Right hindlimb (tissue), 1 donor: ENCODE measurements around the gene CTTNBP2.

Source experiments
- DNase-seq: peaks from one replicate; pipeline ENCODE4 v3.0.0-alpha.2; 2018

CTTNBP2 gene

DNA sequence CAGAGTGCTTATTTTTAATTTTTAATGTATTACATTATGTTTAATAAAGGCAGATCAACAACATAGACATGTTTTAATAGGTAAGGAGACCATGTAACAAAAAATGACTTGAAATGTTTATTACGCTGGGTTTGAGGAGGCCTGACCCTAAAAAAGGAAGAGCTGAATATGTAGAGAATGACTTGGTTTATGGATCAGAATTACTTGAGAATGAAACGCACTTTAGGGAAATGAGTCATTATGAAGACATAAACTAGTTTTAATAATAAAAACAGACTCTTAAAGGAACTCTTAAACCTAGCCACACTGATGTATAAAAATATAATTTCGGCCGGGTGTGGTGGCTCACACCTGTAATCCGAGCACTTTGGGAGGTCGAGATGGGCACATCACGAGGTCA is 56.5 kb downstream of the CTTNBP2 start:
- no peak for DNase-seq

DNA sequence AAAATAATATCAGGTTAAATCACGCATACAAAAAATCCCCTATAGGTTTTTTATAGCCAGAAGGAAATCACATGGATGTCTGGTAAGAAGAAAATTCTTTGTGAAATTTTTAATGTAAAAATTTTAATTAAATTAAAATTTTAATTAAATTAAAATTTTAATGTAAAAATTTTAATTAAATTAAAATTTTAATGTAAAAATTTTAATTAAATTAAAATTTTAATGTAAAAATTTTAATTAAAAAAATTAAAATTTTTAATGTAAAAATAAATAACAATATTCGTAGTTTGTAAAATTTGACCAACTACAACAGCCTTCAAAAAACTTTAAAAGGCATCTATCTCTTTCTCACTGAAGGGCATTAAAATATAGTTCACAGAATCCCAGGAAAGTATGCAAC is 61.5 kb downstream of the CTTNBP2 start:
- no peak for DNase-seq

DNA sequence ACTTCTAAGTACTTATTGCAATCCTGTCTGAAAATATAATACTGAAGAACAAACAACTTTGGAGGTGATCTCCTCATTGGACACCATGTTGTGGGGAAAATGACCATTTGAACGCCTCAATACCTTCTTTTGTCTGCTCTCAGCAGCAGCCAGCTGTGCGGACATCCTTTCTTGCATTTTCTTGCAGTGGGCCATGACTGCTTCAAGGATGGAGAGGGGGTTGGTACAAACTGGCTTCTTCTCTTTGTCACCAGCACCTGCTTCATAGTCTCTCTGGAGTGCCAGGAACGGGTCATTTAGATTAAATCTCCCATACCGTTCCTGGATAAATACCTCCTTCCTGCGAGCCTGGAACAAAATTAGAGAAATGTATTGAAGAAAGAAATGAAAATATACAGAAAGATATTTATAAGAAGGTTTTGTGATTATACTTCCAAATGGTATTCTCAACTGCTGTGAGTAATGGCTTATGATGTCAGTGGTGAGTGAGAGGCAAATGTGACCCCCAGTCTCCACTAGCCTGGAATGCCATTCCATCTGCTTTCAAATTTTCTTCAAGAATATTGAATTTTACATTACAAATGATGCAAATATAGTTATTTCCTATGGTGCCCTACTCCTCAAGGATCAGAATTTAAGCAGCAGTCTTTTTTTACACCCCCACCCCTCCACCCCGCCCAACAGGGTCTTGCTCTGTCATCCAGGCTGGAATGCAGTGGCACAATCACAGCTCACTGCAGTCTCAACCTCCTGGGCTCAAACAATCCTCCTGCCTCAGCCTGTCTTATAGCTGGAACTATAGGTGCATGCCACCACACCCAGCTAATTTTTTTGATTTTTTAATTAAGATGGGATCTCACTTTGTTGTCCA is 62.4 kb downstream of the CTTNBP2 start:
- no peak for DNase-seq

DNA sequence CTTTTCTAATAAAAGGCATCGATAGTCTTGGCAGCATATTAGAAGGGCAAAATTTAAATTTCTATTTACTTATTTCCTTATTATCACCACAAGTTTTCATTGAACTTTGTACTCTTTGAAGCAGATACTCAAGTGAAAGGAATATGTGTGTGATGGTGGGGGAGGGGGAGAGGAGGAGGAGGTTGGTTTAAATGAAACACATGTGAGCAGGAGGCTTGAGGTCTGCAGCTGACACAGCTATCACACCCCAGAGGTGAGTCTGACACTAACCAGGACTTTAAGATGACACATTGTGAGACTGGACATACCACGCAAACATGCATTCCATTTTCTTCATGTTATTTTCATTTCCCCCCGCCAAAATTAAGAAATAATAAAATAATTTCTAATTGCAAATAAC is 63.3 kb downstream of the CTTNBP2 start:
- DNase-seq, result no peak

DNA sequence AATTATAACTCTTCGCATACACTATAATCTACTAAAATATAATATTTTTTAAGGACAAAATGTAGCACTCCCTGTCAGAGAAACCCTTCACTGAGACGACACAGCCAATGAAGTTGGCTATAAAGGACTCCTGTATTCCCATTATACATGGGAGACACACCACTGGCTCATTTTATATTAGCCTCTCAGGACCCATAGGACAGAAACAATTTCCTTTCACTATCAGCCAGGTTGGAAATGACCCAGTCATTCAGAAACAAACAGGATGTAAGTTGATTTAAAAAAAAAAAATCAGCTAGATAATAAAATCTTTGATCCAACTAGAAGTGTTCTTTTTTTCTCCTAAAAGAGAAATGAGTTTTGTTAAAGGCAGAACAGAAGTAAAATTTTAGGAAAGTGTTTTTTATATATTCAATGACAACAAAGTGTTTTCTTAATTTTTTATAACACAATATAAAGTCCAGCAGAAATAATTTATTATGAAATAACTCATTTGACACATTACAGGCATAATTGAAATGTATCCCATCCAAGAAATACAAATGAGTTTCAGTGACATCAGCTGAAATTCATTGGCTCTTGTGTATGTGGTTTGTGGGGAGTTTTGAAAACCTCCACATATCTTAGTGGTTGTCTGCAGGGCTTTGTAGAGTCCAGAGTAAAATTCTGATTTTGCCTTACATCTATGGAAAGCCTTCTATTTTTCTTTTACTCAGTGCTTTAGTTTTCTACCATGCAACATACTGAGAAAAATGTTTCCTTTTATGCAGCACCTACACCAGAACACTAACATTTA is 64.1 kb downstream of the CTTNBP2 start:
- DNase-seq, result no peak

DNA sequence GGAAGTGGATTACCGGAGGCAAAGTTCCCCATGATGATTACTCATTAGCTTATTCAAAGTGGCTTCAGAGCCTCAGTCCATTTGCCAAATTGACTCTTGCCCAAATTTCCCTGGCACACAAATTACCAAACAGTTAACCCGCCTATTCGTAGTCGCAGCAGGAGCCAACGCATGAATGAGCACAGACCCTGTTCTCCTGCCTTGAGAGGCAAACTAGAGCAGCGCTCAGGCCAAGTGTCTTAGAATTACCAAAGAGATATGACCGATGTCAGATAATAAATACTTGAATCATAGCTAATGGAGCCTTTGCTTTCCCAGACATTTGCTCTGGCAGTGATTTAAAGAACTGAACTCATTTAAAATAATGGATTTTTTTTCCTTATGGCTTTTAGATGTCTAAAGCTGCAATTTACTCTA is 64.9 kb downstream of the CTTNBP2 start:
- DNase-seq, result peak; percentile 49

DNA sequence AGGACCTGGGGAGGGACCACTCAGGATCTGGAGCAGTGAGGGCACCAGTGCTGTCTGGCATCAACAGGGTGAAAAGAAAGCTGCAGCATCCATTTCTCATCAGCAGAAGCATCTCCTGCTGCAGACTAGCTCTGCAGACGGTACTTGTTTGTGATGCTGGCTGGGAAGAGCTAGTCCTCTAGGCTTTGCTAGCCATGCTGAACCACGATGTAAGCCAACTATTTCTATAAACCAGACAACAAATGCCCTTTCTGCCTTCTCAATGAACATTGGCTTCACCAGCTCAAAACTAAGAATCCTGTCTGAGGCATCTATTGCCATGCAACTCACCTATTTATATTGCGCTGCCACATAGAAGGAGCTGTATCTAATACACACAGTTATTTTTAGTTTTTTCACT is 65.6 kb downstream of the CTTNBP2 start:
- DNase-seq, result no peak

DNA sequence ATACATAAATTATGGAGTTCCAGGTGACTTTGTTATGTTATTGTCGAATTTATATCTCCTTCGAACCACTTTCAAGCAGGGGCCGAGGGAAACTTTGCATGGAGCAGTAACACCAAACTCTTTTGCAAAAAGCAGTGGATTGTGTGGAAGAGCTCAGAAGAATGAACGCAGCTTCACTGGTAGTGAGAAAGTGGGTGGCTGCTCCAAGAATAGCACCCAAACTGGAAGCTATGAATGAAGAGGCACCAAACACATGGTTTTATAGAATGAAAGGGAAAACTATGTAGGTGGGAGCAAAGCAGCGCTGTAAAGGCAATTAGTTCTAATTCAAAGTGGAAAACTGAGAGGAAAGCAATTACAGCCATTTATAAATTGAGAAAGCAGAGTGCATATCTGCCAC is 67.2 kb downstream of the CTTNBP2 start:
- DNase-seq, result no peak

DNA sequence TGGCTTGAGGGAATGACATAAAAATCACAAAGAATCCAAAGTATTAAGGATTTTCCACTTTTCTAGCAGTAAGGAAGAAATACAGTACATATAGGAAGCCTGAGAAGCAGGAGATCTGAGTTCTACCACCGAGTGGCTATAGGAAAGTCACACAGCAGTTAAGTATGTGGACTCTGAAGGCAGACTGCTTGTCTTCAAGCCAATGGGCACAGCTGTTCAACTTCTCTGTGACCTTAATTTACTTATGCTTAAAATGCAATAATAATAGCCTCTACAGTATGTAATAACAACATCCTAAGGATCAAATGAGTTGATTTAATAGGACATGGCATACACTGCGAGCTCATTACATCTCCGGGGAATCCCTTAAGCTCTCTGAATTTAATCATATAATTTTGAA is 68.0 kb downstream of the CTTNBP2 start:
- no peak for DNase-seq

DNA sequence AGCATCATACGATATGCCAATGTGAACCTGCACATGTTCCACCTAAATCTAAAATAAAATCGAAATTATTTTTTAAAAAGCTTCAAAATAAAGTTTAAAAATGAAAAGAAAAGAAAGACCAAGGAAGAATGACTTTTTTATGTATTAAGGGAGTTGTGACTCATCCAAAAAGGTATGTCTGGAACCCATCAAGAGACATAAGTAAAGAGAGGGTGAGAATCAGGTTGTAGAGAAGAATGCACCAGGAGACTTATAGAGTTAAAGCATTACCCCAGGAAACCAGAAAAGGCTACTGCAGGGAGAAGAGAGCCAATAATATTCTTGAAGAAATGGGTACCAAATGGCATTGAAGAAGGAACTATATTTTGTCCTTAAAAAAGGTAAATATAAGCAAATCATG is 69.8 kb downstream of the CTTNBP2 start:
- no peak for DNase-seq

DNA sequence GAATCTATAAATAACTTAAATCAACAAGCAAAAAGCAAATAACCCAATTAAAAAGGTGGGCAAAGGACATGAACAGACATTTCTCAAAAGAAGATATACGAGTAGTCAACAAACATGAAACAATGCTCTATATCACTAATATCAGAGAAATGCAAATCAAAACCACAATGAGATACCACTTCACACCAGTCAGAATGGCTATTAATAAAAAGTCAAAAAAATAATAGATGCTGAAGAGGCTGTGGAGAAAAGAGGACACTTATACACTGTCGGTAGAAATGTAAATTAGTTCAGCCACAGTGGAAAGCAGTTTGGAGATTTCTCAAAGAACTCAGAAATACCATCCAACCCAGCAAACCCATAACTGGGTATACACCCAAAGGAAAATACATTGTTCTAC is 70.6 kb downstream of the CTTNBP2 start:
- no peak for DNase-seq

DNA sequence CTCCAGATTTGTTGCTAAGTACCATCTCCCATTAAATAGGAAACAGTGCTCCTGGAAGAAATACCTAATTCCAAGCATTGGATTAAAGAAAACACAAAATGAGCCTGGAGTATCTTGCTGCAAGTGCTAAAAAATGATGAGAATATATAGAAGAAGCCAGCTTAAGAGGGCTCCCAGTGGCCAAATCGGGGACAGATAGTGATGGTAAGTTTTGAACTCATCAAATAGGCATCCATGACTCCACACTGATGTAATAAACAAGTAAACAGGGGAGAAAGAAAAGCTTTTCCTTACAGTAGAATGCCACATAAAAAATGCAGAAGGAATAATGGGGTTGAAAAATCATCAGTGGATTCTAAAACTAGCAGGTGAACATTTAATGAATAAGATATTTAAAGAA is 72.4 kb downstream of the CTTNBP2 start:
- no peak for DNase-seq

DNA sequence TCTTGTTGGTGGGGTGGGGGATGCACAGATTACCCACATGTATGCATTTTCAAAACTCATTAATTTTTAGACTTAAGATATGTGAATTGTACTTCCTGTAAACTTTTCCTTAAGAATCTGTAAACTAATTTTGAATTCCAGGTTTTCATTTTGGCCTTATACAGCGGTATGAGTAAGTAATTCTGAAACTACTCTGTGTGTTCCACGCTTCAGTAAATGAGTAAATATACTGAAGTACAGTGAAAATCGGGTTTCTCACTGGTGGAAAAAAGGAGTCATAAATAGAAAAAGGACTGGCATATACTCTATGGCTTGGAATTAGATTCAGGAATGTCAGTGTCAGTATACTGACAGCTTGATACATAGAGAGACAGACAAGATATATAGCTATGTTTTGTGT is 72.8 kb downstream of the CTTNBP2 start:
- no peak for DNase-seq

DNA sequence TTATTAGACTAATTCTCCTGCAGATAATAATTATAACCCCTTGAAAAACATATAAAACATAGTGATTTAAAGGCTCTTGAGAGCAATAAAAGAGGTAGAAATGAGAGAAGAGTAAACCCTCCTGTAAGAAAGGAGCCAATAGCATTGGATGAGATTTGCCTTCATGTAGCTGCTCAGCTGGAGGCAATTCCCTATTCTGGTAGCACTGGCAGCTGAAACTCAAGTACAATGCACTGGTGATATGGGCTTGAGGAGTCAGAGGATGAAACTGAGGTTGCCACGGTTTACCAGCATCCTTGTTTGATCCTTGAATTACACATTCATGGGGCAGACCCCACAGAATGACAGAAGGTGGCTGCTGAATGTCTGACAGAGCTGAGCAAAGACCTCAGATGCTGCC is 76.4 kb downstream of the CTTNBP2 start:
- DNase-seq, result no peak

DNA sequence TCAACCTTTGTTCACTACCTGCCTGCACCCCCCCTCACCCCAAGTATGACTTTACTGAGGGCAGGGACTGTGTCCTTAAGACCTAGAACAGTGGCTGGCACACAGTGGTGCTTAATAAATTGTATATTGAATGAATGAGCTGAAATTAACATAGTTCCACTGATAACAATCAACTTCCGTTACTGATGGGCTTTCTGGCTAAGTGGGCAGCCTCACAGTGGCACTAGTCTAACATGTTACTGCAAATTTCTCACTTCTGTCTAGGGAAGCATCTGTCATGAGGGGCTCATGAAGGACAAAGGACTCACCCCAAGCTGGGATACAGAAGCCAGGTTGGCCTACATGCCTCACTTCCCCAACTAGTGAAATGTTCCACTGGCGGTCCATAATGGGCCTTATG is 79.3 kb downstream of the CTTNBP2 start:
- DNase-seq, result no peak

DNA sequence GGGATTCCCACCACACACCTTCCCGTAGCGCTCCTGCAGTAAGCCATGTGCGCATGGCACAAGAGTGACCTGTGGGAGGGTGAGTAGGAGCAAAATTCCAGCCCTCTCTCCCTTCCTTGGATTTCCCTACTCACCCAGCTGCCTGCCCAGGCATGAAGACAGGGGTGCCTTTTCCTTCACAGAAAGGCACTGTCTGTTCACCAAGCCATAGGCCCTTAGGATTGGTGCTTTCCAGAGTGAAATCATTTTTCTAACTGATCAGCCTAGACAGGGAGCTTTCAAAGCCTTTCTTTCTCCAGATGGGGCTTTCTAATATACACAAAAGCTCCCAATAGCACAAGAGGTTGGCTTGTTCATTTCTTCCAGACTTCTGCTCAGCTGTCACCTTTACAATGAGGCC is 79.7 kb downstream of the CTTNBP2 start:
- no peak for DNase-seq

DNA sequence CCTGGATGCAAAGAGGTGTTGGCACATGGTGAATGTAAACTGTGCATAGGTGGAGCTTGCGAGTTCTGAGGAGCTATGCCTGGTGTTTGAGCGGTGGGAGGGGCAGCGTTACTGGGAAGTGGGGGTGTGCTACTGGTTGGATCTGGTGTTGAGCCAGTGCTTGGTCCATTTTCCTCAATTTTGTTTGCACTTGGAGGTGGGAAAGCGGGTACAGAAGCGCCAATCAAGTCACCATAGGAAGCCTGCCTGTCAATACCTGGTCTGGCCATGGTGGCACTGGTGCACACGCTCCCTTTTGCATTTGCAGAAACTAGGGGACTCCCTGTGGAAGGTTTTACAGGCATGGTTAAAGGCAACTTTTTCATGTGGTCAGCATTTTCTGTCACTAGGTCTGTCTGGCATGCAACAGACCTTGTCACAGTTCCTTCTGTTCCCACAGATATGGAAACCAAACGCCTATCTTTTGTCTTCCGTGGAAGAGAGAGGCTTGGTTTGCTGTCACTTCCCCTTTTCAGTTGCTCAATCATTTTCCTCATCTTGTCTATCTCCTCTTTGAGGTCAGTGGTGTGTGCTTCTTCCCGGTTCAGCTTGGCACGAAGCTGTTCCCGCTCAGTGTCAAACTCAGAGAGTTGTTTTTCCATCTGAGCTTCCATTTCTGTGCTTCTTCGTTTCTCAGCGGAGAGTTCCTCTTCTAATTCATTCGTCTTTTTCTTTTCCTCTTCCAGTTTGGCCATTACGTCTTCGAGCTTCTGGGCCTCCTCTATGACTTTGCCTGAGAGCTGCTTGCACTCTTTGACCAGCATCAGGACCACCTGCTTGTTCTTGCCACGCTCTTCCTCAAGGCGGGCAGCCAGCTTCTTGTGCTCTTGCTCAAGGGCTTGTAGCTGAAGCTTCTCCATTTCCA is 81.1 kb downstream of the CTTNBP2 start:
- DNase-seq, result no peak

DNA sequence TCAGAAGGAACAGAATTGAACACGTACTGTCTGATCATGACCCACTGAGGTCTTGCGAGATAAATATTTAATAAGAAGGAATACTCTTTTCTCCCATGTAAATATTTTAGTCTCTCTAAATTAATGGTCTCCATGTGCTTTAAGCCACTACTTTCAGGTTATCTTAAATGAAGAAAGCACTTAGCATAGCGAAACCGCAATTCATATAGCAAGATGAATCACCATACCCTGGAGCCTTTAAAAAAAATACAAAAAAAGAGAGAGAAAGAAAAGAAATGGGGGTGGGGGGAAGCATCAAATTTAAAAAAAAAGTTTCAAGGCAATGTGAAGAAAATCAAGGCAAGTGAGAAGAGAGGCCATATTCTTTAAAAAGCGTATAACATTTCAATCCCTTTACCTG is 82.5 kb downstream of the CTTNBP2 start:
- no peak for DNase-seq

DNA sequence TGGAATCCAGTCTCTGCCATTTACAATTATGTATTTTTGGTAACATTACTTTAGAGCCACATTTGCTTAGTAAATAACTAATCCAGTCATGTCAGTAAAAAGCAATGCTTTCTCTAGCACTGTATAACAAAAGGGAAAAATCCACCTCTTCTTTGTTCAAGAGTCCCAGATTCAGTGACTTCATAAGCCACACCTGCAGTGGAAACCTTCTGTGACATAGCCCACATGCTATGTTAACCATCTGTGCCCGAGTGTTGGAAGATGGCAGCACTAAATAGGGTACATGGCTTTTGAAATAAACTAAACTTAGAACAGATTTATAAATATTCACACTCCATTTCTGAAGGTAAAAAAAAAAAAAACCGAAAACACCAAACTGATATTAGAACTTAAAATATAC is 83.0 kb downstream of the CTTNBP2 start:
- DNase-seq, result no peak

DNA sequence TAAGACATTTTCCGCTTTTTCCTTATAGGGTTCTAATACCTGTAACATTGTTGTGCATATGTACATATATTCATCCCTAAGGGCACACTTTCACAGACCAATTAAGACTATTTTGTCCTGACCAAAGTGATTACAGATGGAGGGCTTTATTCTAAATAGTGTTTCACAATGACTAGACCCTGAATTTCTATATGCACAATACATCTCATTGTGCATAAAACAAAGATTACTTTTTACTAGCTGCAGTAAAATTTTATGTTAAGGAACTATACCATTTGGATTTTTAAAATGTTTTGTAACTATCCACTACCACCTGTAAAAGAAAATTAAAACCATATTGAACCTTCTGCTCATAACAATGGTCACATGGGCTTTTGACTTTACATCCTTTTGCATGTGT is 87.8 kb downstream of the CTTNBP2 start:
- DNase-seq, result no peak

DNA sequence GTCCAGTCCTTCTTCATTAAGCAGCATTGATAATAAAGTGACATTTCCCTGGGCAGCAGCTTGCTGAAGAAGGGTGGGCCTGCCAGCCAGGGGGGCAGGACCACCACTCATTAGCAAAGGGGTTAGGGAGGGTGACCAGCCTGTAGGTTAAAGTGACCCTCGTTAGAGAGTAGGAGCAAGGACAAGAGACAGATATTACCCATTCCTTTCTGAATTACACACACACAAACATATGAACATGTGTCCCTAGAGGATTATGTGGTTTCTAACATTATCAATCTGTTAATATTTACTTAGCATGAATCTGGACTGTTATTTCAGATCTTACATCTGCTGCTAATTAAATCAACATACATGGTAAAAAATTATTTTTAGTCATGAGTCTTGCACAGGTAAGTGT is 88.9 kb downstream of the CTTNBP2 start:
- no peak for DNase-seq

DNA sequence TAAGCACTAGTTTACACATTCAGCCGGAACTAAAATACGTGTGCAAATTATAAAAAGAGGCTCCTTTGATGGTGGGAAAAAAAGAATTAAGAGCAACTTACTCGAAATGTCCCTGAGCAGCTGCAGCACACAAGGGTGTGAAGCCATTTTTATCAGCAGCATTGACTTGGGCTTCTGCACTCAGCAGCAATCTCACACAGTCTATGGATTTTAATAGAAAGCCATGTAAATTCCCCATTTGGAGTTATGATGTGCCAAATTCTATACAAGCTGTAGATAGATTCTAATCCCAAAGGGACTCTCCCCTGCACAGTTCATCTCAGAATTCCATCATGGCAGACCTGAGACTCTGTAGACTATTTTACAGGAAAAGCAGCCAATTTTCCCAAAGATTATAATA is 90.5 kb downstream of the CTTNBP2 start:
- no peak for DNase-seq

DNA sequence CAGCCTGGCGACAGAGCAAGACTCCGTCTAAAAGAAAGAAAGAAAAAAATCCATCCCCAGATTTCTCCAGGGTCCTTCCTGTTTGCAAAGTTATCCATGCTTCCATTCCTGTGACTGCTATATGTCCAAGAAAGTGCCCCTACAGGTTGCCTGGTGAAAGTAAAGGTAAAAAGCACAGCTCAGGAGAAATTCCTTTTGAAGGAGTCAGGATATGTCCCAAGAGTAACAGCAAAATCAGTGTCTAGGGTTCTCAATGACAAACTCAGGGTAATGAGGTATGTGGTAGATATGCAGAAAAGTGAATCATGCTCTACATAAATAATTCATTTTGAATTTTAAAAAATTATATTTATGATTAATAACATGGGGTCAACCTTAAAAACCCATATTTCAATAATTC is 91.5 kb downstream of the CTTNBP2 start:
- DNase-seq, result no peak
